ENCODE measurements around the gene MATCAP1. TPM values are rescaled to one million over a fixed set of nuclear protein-coding genes. Genes with fewer than 3 reads are reported as not detected.

Gene MATCAP1
- total RNA-seq, 1 experiment from 2014 or later: 51.2 TPM

DNA sequence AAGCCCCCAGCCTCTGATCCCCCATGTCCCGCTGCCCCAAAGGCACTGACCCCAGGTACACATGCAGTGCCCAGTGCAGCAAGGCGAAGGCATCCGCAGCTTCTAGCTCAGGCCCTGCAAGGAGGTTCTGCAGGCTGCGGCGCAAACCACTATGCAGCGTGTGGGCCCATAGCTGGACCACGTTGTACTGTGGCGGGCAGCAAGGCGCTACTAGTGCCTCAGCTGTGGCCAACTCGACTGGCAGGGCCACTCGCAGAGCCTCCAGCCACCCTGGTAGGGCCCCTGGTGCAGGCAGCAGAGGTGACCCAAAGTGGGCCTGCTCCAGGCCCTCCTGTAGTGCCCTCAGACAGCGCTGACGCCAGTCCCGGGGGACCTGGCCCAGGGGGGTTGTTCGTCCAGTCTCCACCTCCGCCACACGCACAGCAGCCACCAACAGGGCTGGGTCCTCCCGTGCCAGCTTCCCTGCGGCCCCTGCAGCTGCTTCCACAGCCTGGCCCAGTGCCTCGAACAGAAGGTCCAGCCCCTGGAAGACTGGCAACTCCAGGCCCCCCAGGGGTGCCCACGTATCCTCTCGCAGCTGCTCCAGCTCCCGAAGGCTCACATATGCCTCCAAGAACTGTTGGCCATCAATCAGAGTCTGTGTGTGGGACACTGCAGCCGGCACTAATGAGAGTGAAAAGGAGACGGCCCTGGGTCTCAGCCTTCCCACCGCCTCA is 3.6 kb upstream of the MATCAP1 start:
- Histone ChIP-seq H3K4me1 (ENCODE audit: insufficient read depth, low read length) (peaks cover 6% of the 10 kb centered on the region; the same call in 1 of the 2 replicates), H3K79me1 (ENCODE audit: insufficient read depth, low read depth, low read length, poor library complexity, severe bottlenecking) (peaks cover 1% of the 10 kb centered on the region), H2AFZ (ENCODE audit: low read length) (no peak overlapping the region), H3K9ac (ENCODE audit: extremely low read depth, insufficient read length, low read length) (no peak overlapping the region), H3K23ac (ENCODE audit: insufficient read length, low read depth, low read length) (no peak overlapping the region), H4K8ac (replicated peaks; ENCODE audit: insufficient read length, low read depth, low read length) (no peak overlapping the region), H4K20me1 (ENCODE audit: control insufficient read depth, insufficient read depth, insufficient read length) (no peaks in the 10 kb centered on the region), H2BK12ac (ENCODE audit: insufficient read length, low read depth, low read length) (no peak overlapping the region), H2AK5ac (ENCODE audit: insufficient read length, low read length) (no peak overlapping the region), H3K4me2 (ENCODE audit: insufficient read depth, insufficient read length, low read length) (no peak overlapping the region), H4K91ac (ENCODE audit: insufficient read length, low read depth, low read length) (no peak overlapping the region), H3K27ac (ENCODE audit: insufficient read length, low read depth, low read length) (no peak overlapping the region), H2BK15ac (ENCODE audit: low read depth, low read length) (no peak overlapping the region), H3K27me3 (ENCODE audit: insufficient read depth, low read length) (peaks cover 4% of the 10 kb centered on the region), H2BK5ac (ENCODE audit: insufficient read length, low read length) (no peak overlapping the region), H3K56ac (ENCODE audit: insufficient read length, low read depth, low read length) (no peak overlapping the region), H3T11ph (ENCODE audit: low read length) (no peak overlapping the region), H3K4ac (ENCODE audit: low read depth, low read length) (no peak overlapping the region), H3K18ac (ENCODE audit: insufficient read length, low read depth, low read length) (no peak overlapping the region), H3K23me2 (ENCODE audit: insufficient read length, low read depth, low read length, poor library complexity, severe bottlenecking) (peaks cover 13% of the 10 kb centered on the region), H3K9me3 (ENCODE audit: control insufficient read depth, low read depth, low read length) (no peaks in the 10 kb centered on the region), H2BK120ac (ENCODE audit: low read depth, low read length, poor library complexity, severe bottlenecking) (no peak overlapping the region), H3K79me2 (ENCODE audit: insufficient read depth, low read length) (peaks cover under 1% of the 10 kb centered on the region; the same call in 1 of the 2 replicates), H3K14ac (ENCODE audit: insufficient read depth, low read length) (no peak overlapping the region), H4K5ac (ENCODE audit: insufficient read length, low read depth, low read length) (no peak overlapping the region), H2BK20ac (ENCODE audit: low read depth, low read length, poor library complexity, severe bottlenecking) (no peak overlapping the region)
- Mint-ChIP-seq H3K27ac (no peak overlapping the region), H3K9me3 (no peaks in the 10 kb centered on the region; a peak in 2 of 5 replicates), H3K4me3 (no peak overlapping the region), H3K4me1 (peaks cover 21 to 27% of the 10 kb centered on the region in 2 experiments), H3K36me3 (ENCODE audit: insufficient read depth in 1 of 3, low read depth in 3 of 3) (no peaks in the 10 kb centered on the region; a peak in 1 of 7 replicates), H3K27me3 (ENCODE audit: low read depth) (peaks cover 29% of the 10 kb centered on the region)
- no peak for DNase-seq
- TF ChIP-seq, protein P1, sequence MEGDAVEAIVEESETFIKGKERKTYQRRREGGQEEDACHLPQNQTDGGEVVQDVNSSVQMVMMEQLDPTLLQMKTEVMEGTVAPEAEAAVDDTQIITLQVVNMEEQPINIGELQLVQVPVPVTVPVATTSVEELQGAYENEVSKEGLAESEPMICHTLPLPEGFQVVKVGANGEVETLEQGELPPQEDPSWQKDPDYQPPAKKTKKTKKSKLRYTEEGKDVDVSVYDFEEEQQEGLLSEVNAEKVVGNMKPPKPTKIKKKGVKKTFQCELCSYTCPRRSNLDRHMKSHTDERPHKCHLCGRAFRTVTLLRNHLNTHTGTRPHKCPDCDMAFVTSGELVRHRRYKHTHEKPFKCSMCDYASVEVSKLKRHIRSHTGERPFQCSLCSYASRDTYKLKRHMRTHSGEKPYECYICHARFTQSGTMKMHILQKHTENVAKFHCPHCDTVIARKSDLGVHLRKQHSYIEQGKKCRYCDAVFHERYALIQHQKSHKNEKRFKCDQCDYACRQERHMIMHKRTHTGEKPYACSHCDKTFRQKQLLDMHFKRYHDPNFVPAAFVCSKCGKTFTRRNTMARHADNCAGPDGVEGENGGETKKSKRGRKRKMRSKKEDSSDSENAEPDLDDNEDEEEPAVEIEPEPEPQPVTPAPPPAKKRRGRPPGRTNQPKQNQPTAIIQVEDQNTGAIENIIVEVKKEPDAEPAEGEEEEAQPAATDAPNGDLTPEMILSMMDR (conservative IDR thresholded peaks at IDR 0.05): no peak
- no CpG with 5 or more reads among the region's 26 CpGs for WGBS (ENCODE audit: extremely low coverage, insufficient read length, low lambda C conversion rate)

Measured in H9 (cell line).